Measurements from ENCODE around the gene TPBGL.

TPBGL gene

GRCh38 chr11:75246671-75247350 lies 6.2 kb downstream of the TPBGL start:
- no peak for DNase-seq

- no peak for DNase-seq
These were observed 8.3 kb downstream of the TPBGL start for GRCh38 chr11:75248924-75249256.

GRCh38 chr11:75249704-75250103 lies 9.1 kb downstream of the TPBGL start:
- no peak for DNase-seq

GRCh38 chr11:75254326-75254725 lies 13.8 kb downstream of the TPBGL start:
- DNase-seq = no peak

- no peak for DNase-seq
These were observed 20.0 kb downstream of the TPBGL start for GRCh38 chr11:75260396-75261170.

- no peak for DNase-seq
These were observed 21.4 kb downstream of the TPBGL start for GRCh38 chr11:75261902-75262361.

GRCh38 chr11:75262436-75262835 lies 21.9 kb downstream of the TPBGL start:
- no peak for DNase-seq

GRCh38 chr11:75262961-75263852 lies 22.6 kb downstream of the TPBGL start:
- no peak for DNase-seq

GRCh38 chr11:75263944-75264349 lies 23.4 kb downstream of the TPBGL start:
- DNase-seq = no peak

GRCh38 chr11:75264356-75264755 lies 23.8 kb downstream of the TPBGL start:
- DNase-seq = no peak

GRCh38 chr11:75264971-75265370 lies 24.4 kb downstream of the TPBGL start:
- DNase-seq = no peak

- no peak for DNase-seq
These were observed 25.4 kb downstream of the TPBGL start for GRCh38 chr11:75265851-75266531.

GRCh38 chr11:75267171-75267970 lies 26.8 kb downstream of the TPBGL start:
- DNase-seq = no peak

GRCh38 chr11:75268626-75269366 lies 28.2 kb downstream of the TPBGL start:
- DNase-seq = no peak

GRCh38 chr11:75269367-75269660 lies 28.7 kb downstream of the TPBGL start:
- no peak for DNase-seq

- no peak for DNase-seq
These were observed 29.3 kb downstream of the TPBGL start for GRCh38 chr11:75269896-75270295.

- DNase-seq = no peak
These were observed 30.4 kb downstream of the TPBGL start for GRCh38 chr11:75270896-75271418.

GRCh38 chr11:75271730-75272129 lies 31.2 kb downstream of the TPBGL start:
- DNase-seq = no peak

- no peak for DNase-seq
These were observed 31.8 kb downstream of the TPBGL start for GRCh38 chr11:75272391-75272790.

GRCh38 chr11:75272821-75273301 lies 32.3 kb downstream of the TPBGL start:
- DNase-seq = no peak

Data from NCI-H446 treated with DMSO at 0.1 percent for 48 hours (cell line).